Activated naive CD8-positive, alpha-beta T cell treated with anti-CD3 and anti-CD28 coated beads for 36 hours (primary cell): ENCODE data around the gene COX7A2L. TPM values are rescaled to one million over a fixed set of nuclear protein-coding genes. Genes with fewer than 3 reads are reported as not detected.

ENCODE experiments used
- DNase-seq: peaks from one replicate; pipeline ENCODE4 v3.0.0; 2021
- H3K27ac Mint-ChIP-seq: one replicate; pipeline ENCODE4 v1.8.0; 2022; ENCODE audit warnings: mild to moderate bottlenecking, moderate library complexity, mixed read lengths
- H3K27me3 Mint-ChIP-seq: one replicate; pipeline ENCODE4 v1.8.0; 2022; ENCODE audit warnings: mild to moderate bottlenecking, mixed read lengths
- H3K36me3 Mint-ChIP-seq: one replicate; pipeline ENCODE4 v1.8.0; 2021; ENCODE audit warnings: mild to moderate bottlenecking, mixed read lengths
- H3K4me1 Mint-ChIP-seq: one replicate; pipeline ENCODE4 v1.8.0; 2021; ENCODE audit warnings: mixed read lengths
- H3K4me3 Mint-ChIP-seq: one replicate; pipeline ENCODE4 v1.8.0; 2022; ENCODE audit warnings: mild to moderate bottlenecking, moderate library complexity, mixed read lengths
- H3K9me3 Mint-ChIP-seq: one replicate; pipeline ENCODE4 v1.8.0; 2022; ENCODE audit warnings: mixed read lengths
- total RNA-seq, 2 experiments: library from RNA; stranded (reverse); gene quantifications; one replicate each; pipeline ENCODE4 v1.2.3, GENCODE V29; 2021

COX7A2L gene
- total RNA-seq, 2 experiments from 2014 or later = 107 to 110 TPM

GRCh38 chr2:42372474-42373200 lies 11.6 kb upstream of the COX7A2L start:
- no peaks in the 10 kb centered on the region for H3K27me3 Mint-ChIP-seq
- H3K9me3 Mint-ChIP-seq = no peaks in the 10 kb centered on the region
- no peak for DNase-seq
- H3K4me1 Mint-ChIP-seq = peaks cover 2% of the 10 kb centered on the region
- no peak overlapping the region for H3K27ac Mint-ChIP-seq
- H3K36me3 Mint-ChIP-seq = no peaks in the 10 kb centered on the region
- no peak overlapping the region for H3K4me3 Mint-ChIP-seq

GRCh38 chr2:42371611-42372473 lies 10.8 kb upstream of the COX7A2L start:
- Mint-ChIP-seq H3K27ac (no peak overlapping the region), H3K9me3 (no peaks in the 10 kb centered on the region), H3K27me3 (no peaks in the 10 kb centered on the region), H3K36me3 (no peaks in the 10 kb centered on the region), H3K4me1 (peaks cover 5% of the 10 kb centered on the region), H3K4me3 (no peak overlapping the region)
- DNase-seq = no peak

GRCh38 chr2:42369532-42370229 lies 8.7 kb upstream of the COX7A2L start:
- no peaks in the 10 kb centered on the region for H3K27me3 Mint-ChIP-seq
- no peak overlapping the region for H3K4me3 Mint-ChIP-seq
- no peak overlapping the region for H3K27ac Mint-ChIP-seq

DNA sequence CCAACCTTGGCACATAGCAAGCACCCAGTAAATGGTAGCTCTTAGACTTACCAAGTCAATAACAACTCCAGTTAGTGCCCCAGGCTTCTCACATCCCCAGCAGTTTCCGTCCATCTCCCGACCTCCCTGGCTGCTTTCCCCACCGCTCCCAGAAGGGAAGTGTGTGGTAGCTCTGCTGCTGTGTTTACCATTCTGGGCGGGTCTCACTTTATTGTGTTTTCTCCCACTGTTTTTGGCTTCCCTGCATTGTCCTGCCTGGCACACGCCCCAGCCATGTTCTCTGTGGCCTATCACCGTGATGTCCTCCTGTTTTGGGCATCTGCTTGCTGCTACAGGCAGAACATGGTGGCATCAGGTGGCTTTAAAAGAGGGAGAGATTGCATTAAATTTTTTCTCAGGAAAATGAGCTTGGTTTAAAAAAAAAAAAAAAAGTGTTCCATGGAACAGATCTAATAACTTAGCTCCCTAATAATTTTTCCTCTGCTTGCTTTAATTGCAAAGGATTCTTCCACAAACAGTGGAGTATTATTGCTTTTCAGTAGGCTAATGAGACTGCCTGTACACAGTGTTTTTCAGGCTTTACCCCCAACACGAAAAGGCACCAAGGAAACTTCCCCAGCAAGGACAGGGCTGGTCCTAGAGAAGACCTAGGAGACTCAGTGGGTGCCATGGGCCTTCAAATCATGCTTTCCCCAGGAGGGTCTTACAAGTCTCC lies 8.0 kb upstream of the COX7A2L start:
- no peak overlapping the region for H3K27ac Mint-ChIP-seq
- DNase-seq = no peak
- H3K9me3 Mint-ChIP-seq = no peaks in the 10 kb centered on the region
- H3K4me1 Mint-ChIP-seq = peaks cover 6% of the 10 kb centered on the region
- no peak overlapping the region for H3K4me3 Mint-ChIP-seq
- H3K36me3 Mint-ChIP-seq = no peaks in the 10 kb centered on the region
- no peaks in the 10 kb centered on the region for H3K27me3 Mint-ChIP-seq

More at GRCh38 chr2:42369532-42370229, 8.7 kb upstream of the COX7A2L start:
- no peaks in the 10 kb centered on the region for H3K9me3 Mint-ChIP-seq
- H3K36me3 Mint-ChIP-seq = no peaks in the 10 kb centered on the region
- DNase-seq = no peak
- peaks cover 6% of the 10 kb centered on the region for H3K4me1 Mint-ChIP-seq

GRCh38 chr2:42367835-42368234 lies 6.8 kb upstream of the COX7A2L start:
- Mint-ChIP-seq H3K4me3 (no peak overlapping the region), H3K27ac (no peak overlapping the region), H3K4me1 (peaks cover 6% of the 10 kb centered on the region), H3K27me3 (no peaks in the 10 kb centered on the region), H3K36me3 (no peaks in the 10 kb centered on the region), H3K9me3 (no peaks in the 10 kb centered on the region)
- no peak for DNase-seq

- Mint-ChIP-seq H3K27ac (no peak overlapping the region), H3K27me3 (no peaks in the 10 kb centered on the region), H3K4me1 (peaks cover 10% of the 10 kb centered on the region), H3K9me3 (no peaks in the 10 kb centered on the region), H3K36me3 (no peaks in the 10 kb centered on the region), H3K4me3 (no peak overlapping the region)
- DNase-seq = no peak
Observed at GRCh38 chr2:42366411-42366810, 5.4 kb upstream of the COX7A2L start.

- Mint-ChIP-seq H3K9me3 (no peaks in the 10 kb centered on the region), H3K4me3 (no peak overlapping the region), H3K27me3 (no peaks in the 10 kb centered on the region), H3K36me3 (no peaks in the 10 kb centered on the region), H3K4me1 (peaks cover 10% of the 10 kb centered on the region), H3K27ac (no peak overlapping the region)
- DNase-seq = no peak
Observed at GRCh38 chr2:42364658-42365057, 3.6 kb upstream of the COX7A2L start.

GRCh38 chr2:42363413-42363812 lies 2.4 kb upstream of the COX7A2L start:
- Mint-ChIP-seq H3K4me1 (peaks cover 20% of the 10 kb centered on the region), H3K36me3 (no peaks in the 10 kb centered on the region), H3K27ac (no peak overlapping the region), H3K9me3 (no peaks in the 10 kb centered on the region), H3K4me3 (no peak overlapping the region), H3K27me3 (no peaks in the 10 kb centered on the region)
- no peak for DNase-seq

- peak overlapping the region; percentile 98 for H3K27ac Mint-ChIP-seq
- H3K9me3 Mint-ChIP-seq = no peaks in the 10 kb centered on the region
- peaks cover 2% of the 10 kb centered on the region for H3K36me3 Mint-ChIP-seq
- no peak for DNase-seq
- H3K27me3 Mint-ChIP-seq = no peaks in the 10 kb centered on the region
- H3K4me1 Mint-ChIP-seq = peaks cover 29% of the 10 kb centered on the region
- H3K4me3 Mint-ChIP-seq = peak overlapping the region; percentile 80
Observed at GRCh38 chr2:42361728-42362283, 789 bp upstream of the COX7A2L start.

- DNase-seq = no peak
- peaks cover 33% of the 10 kb centered on the region for H3K4me1 Mint-ChIP-seq
- H3K4me3 Mint-ChIP-seq = peak overlapping the region; percentile 80
- no peaks in the 10 kb centered on the region for H3K9me3 Mint-ChIP-seq
- H3K27me3 Mint-ChIP-seq = no peaks in the 10 kb centered on the region
- peak overlapping the region; percentile 98 for H3K27ac Mint-ChIP-seq
- peaks cover 6% of the 10 kb centered on the region for H3K36me3 Mint-ChIP-seq
Observed at GRCh38 chr2:42360493-42360889, 526 bp downstream of the COX7A2L start.

DNA sequence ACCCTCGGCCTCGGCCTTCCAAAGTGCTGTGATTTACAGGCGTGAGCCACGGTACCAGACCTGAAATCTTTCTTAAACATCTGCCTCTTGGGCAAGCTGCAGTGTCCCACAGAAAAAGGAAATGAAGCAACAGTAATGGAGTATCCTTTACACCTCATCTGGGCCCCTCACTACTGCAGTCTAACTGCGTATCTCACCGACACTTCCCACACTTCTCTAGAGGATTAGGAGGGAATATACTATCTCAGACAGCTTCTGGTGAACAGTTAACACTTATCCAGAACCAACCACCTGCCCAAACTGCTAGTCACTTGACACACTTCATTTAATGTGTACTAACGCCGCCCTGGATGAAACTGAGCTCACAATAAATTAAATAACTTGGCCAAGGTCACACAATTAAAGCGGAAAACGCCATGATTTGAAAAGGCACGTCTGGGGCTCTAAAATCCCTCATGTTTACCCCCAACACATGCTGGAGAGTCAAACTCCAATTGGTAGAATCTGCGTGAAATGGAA lies 993 bp downstream of the COX7A2L start:
- no peaks in the 10 kb centered on the region for H3K9me3 Mint-ChIP-seq
- DNase-seq = no peak
- H3K27ac Mint-ChIP-seq = peak overlapping the region; percentile 98
- peaks cover 6% of the 10 kb centered on the region for H3K36me3 Mint-ChIP-seq
- H3K4me3 Mint-ChIP-seq = peak overlapping the region; percentile 80
- no peaks in the 10 kb centered on the region for H3K27me3 Mint-ChIP-seq
- H3K4me1 Mint-ChIP-seq = peaks cover 35% of the 10 kb centered on the region

GRCh38 chr2:42359304-42359964 lies 1.6 kb downstream of the COX7A2L start:
- no peak for DNase-seq
- Mint-ChIP-seq H3K27me3 (no peaks in the 10 kb centered on the region), H3K9me3 (no peaks in the 10 kb centered on the region), H3K27ac (peak overlapping the region; percentile 98), H3K4me1 (peaks cover 41% of the 10 kb centered on the region), H3K36me3 (peaks cover 6% of the 10 kb centered on the region), H3K4me3 (peak overlapping the region; percentile 80)

- Mint-ChIP-seq H3K27ac (peak overlapping the region; percentile 13), H3K4me3 (no peak overlapping the region), H3K36me3 (peaks cover 25% of the 10 kb centered on the region), H3K27me3 (no peaks in the 10 kb centered on the region), H3K4me1 (peaks cover 51% of the 10 kb centered on the region), H3K9me3 (no peaks in the 10 kb centered on the region)
- DNase-seq = no peak
Observed at GRCh38 chr2:42353792-42354429, 7.1 kb downstream of the COX7A2L start.
